A549 (cell line): ENCODE data around the gene METTL21C.

ENCODE experiments used
- CEBPB ChIP-seq, 2 experiments: fragments of >200 bp in 1 of 2; sonication (Bioruptor Twin) in 1 of 2; formaldehyde crosslinking in 1 of 2; IDR thresholded peaks; 2 replicates each; pipeline ENCODE4 v1.6.1; 2012 to 2016
- CTCF ChIP-seq: fragments of >200 bp; sonication (Bioruptor Twin); formaldehyde crosslinking; IDR thresholded peaks from 3 replicates; pipeline ENCODE4 v1.5.1; 2016
- E2F6 ChIP-seq: IDR thresholded peaks from 2 replicates; pipeline ENCODE4 v1.6.1; 2012; ENCODE audit warnings: low read depth, borderline replicate concordance
- EP300 ChIP-seq, 2 experiments: fragments of >200 bp; sonication (Bioruptor Twin); formaldehyde crosslinking; IDR thresholded peaks; 2 replicates in 1 of 2; 3 replicates in 1 of 2; pipeline ENCODE4 v1.6.1; 2016 to 2017
- HDAC2 ChIP-seq: fragments of 200-600 bp; sonication (generic); IDR thresholded peaks from 2 replicates; pipeline ENCODE4 v1.6.1; 2016
- HOXA7 ChIP-seq: fragments of 250-450 bp; sonication (Bioruptor Pico); IDR thresholded peaks from 2 replicates; pipeline ENCODE4 v1.5.0; 2020; ENCODE audit warnings: mild to moderate bottlenecking, moderate library complexity
- MAX ChIP-seq: IDR thresholded peaks from 2 replicates; pipeline ENCODE4 v1.6.1; 2012
- PBX3 ChIP-seq: IDR thresholded peaks from 2 replicates; pipeline ENCODE4 v1.6.1; 2012
- POLR2A ChIP-seq: IDR thresholded peaks from 2 replicates; pipeline ENCODE4 v1.6.1; 2012; ENCODE audit warnings: mild to moderate bottlenecking, low read length
- RAD21 ChIP-seq, 2 experiments: fragments of >200 bp in 1 of 2; sonication (Bioruptor Twin) in 1 of 2; formaldehyde crosslinking in 1 of 2; IDR thresholded peaks in 1 of 2; conservative IDR thresholded peaks in 1 of 2; 2 replicates in 1 of 2; 3 replicates in 1 of 2; pipeline ENCODE4 v1.6.1; 2012 to 2018; ENCODE audit warnings: inconsistent platforms in 1 of 2
- RARB ChIP-seq: fragments of 250-450 bp; sonication (Bioruptor Pico); IDR thresholded peaks from 2 replicates; pipeline ENCODE4 v1.8.0; 2021; ENCODE audit warnings: mild to moderate bottlenecking, moderate library complexity
- RCOR1 ChIP-seq: fragments of 150-350 bp; IDR thresholded peaks from 2 replicates; pipeline ENCODE4 v1.6.1; 2014; ENCODE audit warnings: antibody characterized with exemption, low read length, low read depth
- SMC3 ChIP-seq: fragments of >200 bp; sonication (Bioruptor Twin); formaldehyde crosslinking; IDR thresholded peaks from 3 replicates; pipeline ENCODE4 v1.6.1; 2018; ENCODE audit warnings: inconsistent platforms
- USF2 ChIP-seq: fragments of 450-650 bp; IDR thresholded peaks from 2 replicates; pipeline ENCODE4 v1.6.1; 2014; ENCODE audit warnings: antibody characterized with exemption

- TF ChIP-seq E2F6, result no peak
- TF ChIP-seq CEBPB (IDR thresholded peaks at IDR 0.05), result no peak
- no peak for TF ChIP-seq CTCF
- no peak for TF ChIP-seq EP300 (IDR thresholded peaks at IDR 0.05)
- no peak for TF ChIP-seq SMC3
- TF ChIP-seq HDAC2, result no peak
- TF ChIP-seq RAD21 (conservative IDR thresholded peaks at IDR 0.05 in 1 of 2, IDR thresholded peaks at IDR 0.05 in 1 of 2), result no peak
- TF ChIP-seq RARB, result no peak
- TF ChIP-seq USF2, result no peak
- TF ChIP-seq POLR2A, result no peak
- TF ChIP-seq PBX3, result no peak
- TF ChIP-seq MAX, result no peak
- no peak for TF ChIP-seq RCOR1
- TF ChIP-seq HOXA7 (CRISPR knock-in tag), result no peak
Measured at GRCh38 chr13:102700088-102701031, 5.5 kb upstream of the METTL21C start.
